Tibial nerve (tissue), 4 donors: ENCODE results near the gene WDR18. TPM values are rescaled to one million over a fixed set of nuclear protein-coding genes. Genes with fewer than 3 reads are reported as not detected.
"Not testable (repeated sequence)": the region's sequence is repeated elsewhere in the genome, so short reads cannot be mapped to it uniquely, and the experiment has no call there.

Source experiments
- DNase-seq, 2 donors: peaks; one replicate each; pipeline ENCODE4 v3.0.0-alpha.2; 2019; ENCODE audit warnings: low spot score in 2 of 2
- H3K27ac ChIP-seq, 4 donors: fragments of 200-600 bp; sonication (generic) in 3 of 4; one replicate each; pipeline ENCODE4 v1.5.1; 2017 to 2019; ENCODE audit warnings: mild to moderate bottlenecking in 1 of 4
- H3K27me3 ChIP-seq, 2 donors: fragments of 200-600 bp; sonication (generic) in 1 of 2; one replicate each; pipeline versions ENCODE4 v1.5.1 to v1.6.0; 2017 to 2019
- H3K36me3 ChIP-seq, 3 donors: fragments of 200-600 bp; sonication (generic); one replicate each; pipeline ENCODE4 v1.5.1; 2018 to 2019
- H3K4me1 ChIP-seq, 4 donors: fragments of 200-600 bp; sonication (generic) in 3 of 4; one replicate each; pipeline ENCODE4 v1.5.1; 2017 to 2019
- H3K4me3 ChIP-seq, 4 donors: fragments of 200-600 bp; sonication (generic) in 3 of 4; one replicate each; pipeline ENCODE4 v1.5.1; 2017 to 2019; ENCODE audit warnings: mild to moderate bottlenecking in 1 of 4, moderate library complexity in 1 of 4
- H3K9me3 ChIP-seq, 4 donors: fragments of 200-600 bp; sonication (generic) in 3 of 4; one replicate each; pipeline ENCODE4 v1.5.1; 2017 to 2019
- CTCF ChIP-seq, 5 experiments: fragments of 200-600 bp in 3 of 5; fragments of 450-650 bp in 2 of 5; sonication (generic) in 3 of 5; IDR thresholded peaks; one replicate each; pipeline ENCODE4 v1.5.1; 2016 to 2019; ENCODE audit warnings: antibody characterized with exemption in 5 of 5, mild to moderate bottlenecking in 3 of 5, moderate library complexity in 2 of 5
- EP300 ChIP-seq, 2 donors: sonication (generic); formaldehyde crosslinking; IDR thresholded peaks; one replicate each; pipeline ENCODE4 v1.6.1; 2017; ENCODE audit warnings: antibody characterized with exemption in 2 of 2, mild to moderate bottlenecking in 1 of 2
- POLR2A ChIP-seq, 2 donors: fragments of 450-650 bp; IDR thresholded peaks; one replicate each; pipeline ENCODE4 v1.6.1; 2017; ENCODE audit warnings: antibody characterized with exemption in 2 of 2, mild to moderate bottlenecking in 2 of 2, moderate library complexity in 2 of 2
- WGBS, 2 donors: methylation state at CpG; one replicate each; pipeline ENCODE4 v1.1.5; 2018; 5-methylcytosine and 5-hydroxymethylcytosine counted together
- total RNA-seq, 4 donors: library from RNA; depleted of rRNA; stranded (reverse); fragments of >200 nt; gene quantifications; one replicate each; pipeline ENCODE4 v1.1.0, GENCODE V29; 2016

The WDR18 gene
- total RNA-seq, 4 donors from 2014 or later = 23.3 to 90.6 (median 52.8) TPM

- H3K9me3 ChIP-seq = no peaks in the 10 kb centered on the region
- DNase-seq = peak; percentile 96 to 98
- H3K4me1 ChIP-seq = peaks cover 0 to 71% (median 50%) of the 10 kb centered on the region in 4 donors
- H3K27me3 ChIP-seq = peaks cover 0 to 5% of the 10 kb centered on the region in 2 donors
- H3K27ac ChIP-seq = peak within 1 kb of the TSS; percentile 90 to 96 (median 94)
- H3K4me3 ChIP-seq = peak within 1 kb of the TSS; percentile 69 to 98 (median 90)
- WGBS, 2 donors = 0 to 1% methylated on average over 39 to 52 of the region's 68 CpGs
- TF ChIP-seq CTCF (IDR thresholded peaks at IDR 0.05) (peak in 1 of 5 experiments; percentile 28), POLR2A (IDR thresholded peaks at IDR 0.05) (peak in 1 of 2 donors; percentile 78), EP300 (IDR thresholded peaks at IDR 0.05) (no peak)
- H3K36me3 ChIP-seq = no peaks in the 10 kb centered on the region
Observed at GRCh38 chr19:1020868-1021425, 36.8 kb downstream of the WDR18 start, which contains the start of gene TMEM259. TSS of gene TMEM259 (minus strand) at chr19:1021123. CDS start at chr19:1020996, 127 bp downstream.

- Histone ChIP-seq H3K4me1 (peaks cover 0 to 69% (median 29%) of the 10 kb centered on the region in 4 donors), H3K27me3 (peaks cover 0 to 25% of the 10 kb centered on the region in 2 donors)
- DNase-seq, H3K4me3 ChIP-seq, H3K27ac ChIP-seq, H3K9me3 ChIP-seq, H3K36me3 ChIP-seq: not testable (repeated sequence)
- WGBS, 2 donors = 89 to 90% methylated on average over 5 of the region's 5 CpGs
Observed at GRCh38 chr19:1023883-1024188, 39.7 kb downstream of the WDR18 start.

GRCh38 chr19:1025080-1025479, 40.9 kb downstream of the WDR18 start:
- H3K9me3 ChIP-seq, DNase-seq, H3K4me3 ChIP-seq, H3K27ac ChIP-seq, H3K36me3 ChIP-seq: not testable (repeated sequence)
- Histone ChIP-seq H3K4me1 (peaks cover 0 to 68% (median 18%) of the 10 kb centered on the region in 4 donors), H3K27me3 (peaks cover 0 to 25% of the 10 kb centered on the region in 2 donors)
- 90 to 95% methylated on average over 6 of the region's 6 CpGs for WGBS, 2 donors

- Histone ChIP-seq H3K4me3 (peak within 1 kb of the TSS; percentile 61 to 82 (median 72)), H3K9me3 (no peaks in the 10 kb centered on the region), H3K4me1 (peaks cover 0 to 66% (median 17%) of the 10 kb centered on the region in 4 donors), H3K27ac (peak within 1 kb of the TSS; percentile 84 to 95 (median 92)), H3K27me3 (peaks cover 0 to 25% of the 10 kb centered on the region in 2 donors), H3K36me3 (no peaks in the 10 kb centered on the region)
- 6 to 10% methylated on average over 32 to 44 of the region's 63 CpGs for WGBS, 2 donors
- peak; percentile 61 to 71 for DNase-seq
- peak in 1 of 2 donors; percentile 85 for TF ChIP-seq POLR2A (IDR thresholded peaks at IDR 0.05)
- peak in 1 of 2 donors; percentile 75 for TF ChIP-seq EP300 (IDR thresholded peaks at IDR 0.05)
- TF ChIP-seq CTCF (IDR thresholded peaks at IDR 0.05) = no peak
Observed at GRCh38 chr19:1025960-1026782, 42.0 kb downstream of the WDR18 start, which contains the start of gene CNN2. TSS of gene CNN2 (plus strand) at chr19:1026608. CDS start at chr19:1026662, 54 bp downstream.

- TF ChIP-seq CTCF (IDR thresholded peaks at IDR 0.05) (no peak), POLR2A (IDR thresholded peaks at IDR 0.05) (no peak), EP300 (IDR thresholded peaks at IDR 0.05) (no peak)
- DNase-seq = no peak
- Histone ChIP-seq H3K36me3 (peaks cover 0 to 5% (median 0%) of the 10 kb centered on the region in 3 donors), H3K27ac (peak overlapping the region; percentile 84 to 95 (median 92)), H3K27me3 (peaks cover 0 to 25% of the 10 kb centered on the region in 2 donors), H3K9me3 (no peaks in the 10 kb centered on the region), H3K4me3 (peak overlapping the region; percentile 61 to 82 (median 72)), H3K4me1 (peaks cover 0 to 57% (median 11%) of the 10 kb centered on the region in 4 donors)
- 0 to 3% methylated on average over 8 to 26 of the region's 36 CpGs for WGBS, 2 donors
Observed at GRCh38 chr19:1026783-1027649, 42.9 kb downstream of the WDR18 start.
